Hematopoietic multipotent progenitor cell treated with erythropoietin and hydrocortisone succinate and interleukin-3 and kit ligand, for 17 days (in vitro differentiated cells): ENCODE data around the gene PHOX2B.

Source experiments
- DNase-seq: peaks from one replicate; pipeline ENCODE4 v3.0.0-alpha.2; 2015; ENCODE audit warnings: low spot score

The PHOX2B gene

DNA sequence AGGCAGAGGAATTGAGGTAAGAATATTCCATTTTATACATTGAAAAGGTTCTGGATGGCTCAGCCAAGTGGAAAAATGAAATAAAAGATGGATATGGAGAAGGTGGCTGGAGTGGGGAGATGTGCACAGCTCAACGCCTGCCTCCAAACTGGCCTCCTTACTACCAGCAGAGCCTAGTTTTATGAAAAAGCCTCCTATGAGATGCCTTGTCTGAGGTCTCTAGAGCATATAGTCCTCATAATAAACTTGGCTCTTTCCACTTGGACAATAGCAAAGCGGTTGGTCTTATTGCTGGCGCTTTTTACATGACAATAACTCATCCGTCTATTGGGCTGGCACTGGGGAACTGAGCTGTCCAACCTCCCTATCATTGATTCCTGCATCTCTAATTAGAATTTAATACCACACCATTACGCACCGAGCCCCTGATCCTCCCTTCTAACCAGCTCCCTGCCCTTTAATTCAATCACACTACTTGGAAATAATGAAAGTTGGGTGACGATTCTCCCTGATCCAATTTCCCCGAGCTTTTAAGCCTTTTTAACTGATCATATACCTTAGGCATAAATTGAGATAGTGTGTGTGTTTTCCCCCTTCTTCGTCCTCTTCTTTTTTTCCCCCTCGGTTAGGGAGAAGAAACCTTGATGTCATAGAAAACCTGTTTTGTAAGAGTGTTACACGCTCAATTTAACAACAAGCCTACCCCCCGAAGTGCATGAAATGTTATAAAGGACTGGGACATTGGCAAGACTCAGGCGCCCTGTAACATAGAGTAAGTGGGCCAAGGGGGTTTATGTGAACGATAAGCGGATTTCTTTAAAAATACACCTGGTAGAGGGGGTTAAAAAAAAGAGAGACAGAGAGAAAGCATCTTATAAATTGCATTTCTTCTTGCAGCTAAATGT is at the start of gene PHOX2B:
PHOX2B (minus strand) TSS at position 155 of the 905 bp plus-strand sequence; CDS start at position 40, 115 bp downstream.
- no peak for DNase-seq

DNA sequence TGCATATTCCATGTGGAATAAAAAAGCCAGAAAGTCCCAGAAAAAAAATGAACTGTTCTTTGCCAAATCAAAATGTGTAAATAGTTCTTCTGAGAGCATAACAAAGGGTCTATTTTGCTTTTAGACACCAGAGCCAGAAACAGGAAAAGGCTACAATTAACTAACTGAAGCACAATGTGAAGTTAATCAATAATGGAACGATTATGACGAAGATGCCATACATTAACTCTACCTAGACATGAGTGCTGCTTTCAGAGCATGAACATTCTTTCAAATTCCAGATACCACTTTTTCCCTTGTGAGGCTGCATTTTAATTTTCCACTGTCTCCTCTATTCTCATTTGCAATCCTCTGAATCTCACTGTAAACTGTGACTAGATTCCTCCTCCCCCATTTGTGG is 48.7 kb upstream of the PHOX2B start:
- no peak for DNase-seq

DNA sequence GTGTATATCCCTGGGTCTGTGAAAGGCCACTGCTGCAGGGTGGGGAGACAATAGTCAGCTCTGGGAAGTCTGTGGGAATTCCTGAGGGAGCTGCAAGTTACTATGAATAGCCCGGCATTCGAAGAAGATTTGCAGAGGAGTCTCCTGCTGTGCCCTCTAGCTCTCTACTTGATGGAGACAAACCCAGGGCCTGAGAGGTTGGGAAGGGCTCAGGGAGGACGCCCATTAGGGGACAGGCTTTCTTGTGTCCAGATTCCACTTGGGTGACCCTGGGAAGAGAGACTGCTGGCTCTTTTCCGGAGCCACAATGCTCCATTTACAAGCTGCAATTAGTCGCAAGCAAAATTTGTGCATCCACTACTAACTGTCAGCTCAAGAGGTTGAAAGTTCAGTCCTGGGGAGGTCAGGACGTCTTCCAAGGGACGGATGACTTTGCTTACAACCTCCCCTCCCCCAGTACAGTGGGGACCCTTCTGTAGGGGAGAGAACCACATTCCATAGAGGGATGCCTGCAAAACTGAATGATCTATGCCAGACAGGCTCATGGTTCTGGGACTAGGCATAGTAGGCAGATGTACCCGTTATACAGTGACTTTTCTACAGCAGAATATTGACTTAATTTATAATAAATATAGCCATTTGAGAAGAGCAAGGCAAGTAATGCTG is 48.2 kb upstream of the PHOX2B start:
- DNase-seq: no peak

DNA sequence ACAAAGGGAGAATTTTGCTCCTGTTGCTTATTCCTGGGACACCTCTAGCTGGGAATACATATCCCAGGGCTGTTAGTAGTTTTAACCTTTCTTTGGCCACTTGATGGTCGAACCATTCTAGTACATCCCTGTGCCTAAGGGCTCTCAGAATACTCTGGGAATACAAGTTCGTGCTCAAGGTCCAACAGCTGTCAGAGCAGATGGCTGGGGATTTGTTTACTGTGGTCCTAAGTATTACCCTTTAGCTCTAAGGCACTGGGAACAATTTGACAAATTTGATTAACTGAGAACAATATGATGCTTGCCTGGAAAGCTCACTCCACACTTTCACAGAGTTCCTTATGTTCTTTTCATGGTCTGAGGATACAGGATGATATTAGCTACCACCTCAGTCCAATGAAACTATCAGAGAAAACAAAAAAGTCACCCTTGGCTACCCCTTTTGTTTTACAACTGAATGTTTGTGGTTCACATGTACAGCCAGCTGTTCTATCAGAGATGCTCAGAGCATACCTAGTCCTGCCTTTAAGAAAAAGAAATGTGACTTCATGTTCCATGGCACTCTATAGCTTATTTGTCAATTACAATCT is 47.4 kb upstream of the PHOX2B start:
- DNase-seq: no peak

DNA sequence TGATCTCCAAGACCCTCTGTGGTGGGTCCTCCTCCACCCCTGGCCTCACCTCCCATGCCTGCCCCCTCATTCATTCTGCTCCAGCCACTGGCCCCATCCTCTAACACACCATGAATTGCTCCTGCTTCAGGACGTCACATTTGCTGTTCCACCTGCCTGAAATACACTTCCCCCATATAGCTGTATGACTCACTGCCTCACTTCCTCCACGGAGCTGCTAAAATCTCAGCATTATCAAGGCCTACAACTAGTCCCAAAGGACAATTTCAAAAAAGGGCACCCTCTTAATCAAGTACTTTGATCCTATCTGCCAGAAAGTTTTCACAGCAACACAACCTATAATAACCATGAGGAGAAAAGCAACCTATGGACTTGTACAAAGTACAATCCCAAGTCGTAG is 43.6 kb upstream of the PHOX2B start:
- no peak for DNase-seq

DNA sequence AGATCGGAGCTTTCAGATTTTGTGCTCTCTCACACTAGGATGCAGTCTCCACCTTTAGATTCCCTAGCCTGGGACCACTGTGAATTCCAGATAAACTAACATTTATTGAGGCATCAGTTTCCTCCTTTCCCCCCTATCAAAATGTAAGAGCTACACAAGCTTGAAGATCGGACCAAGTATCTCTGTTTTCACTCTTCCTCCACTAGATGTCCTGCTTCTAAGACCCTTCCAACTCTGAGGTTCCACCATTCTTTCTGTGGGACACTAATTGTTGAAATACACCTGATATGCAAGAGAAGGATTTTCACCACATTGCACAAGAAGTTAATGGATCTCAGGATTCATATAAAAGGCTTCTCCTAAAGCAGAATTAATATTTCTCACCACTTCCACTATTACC is 43.0 kb upstream of the PHOX2B start:
- no peak for DNase-seq

DNA sequence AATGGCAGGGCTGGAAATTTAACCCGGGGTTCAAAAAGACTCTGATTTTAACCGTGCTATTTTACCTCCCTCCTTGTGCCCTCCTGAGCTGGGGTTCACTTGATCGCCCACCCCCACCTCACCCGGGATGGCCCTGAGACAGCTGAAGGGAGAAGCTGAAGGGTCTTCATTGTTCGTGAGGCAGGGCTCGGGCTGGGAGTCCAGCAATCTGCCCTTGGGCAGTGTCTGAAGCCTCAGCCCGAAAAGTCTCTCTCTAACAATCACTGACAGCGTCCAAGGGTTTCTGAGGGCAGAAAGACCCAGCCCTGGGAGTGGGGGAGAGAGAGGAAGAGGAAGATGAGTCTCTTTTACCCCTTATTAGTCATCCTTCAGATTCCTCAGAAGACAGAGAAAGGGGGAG is 39.4 kb upstream of the PHOX2B start:
- DNase-seq: no peak

DNA sequence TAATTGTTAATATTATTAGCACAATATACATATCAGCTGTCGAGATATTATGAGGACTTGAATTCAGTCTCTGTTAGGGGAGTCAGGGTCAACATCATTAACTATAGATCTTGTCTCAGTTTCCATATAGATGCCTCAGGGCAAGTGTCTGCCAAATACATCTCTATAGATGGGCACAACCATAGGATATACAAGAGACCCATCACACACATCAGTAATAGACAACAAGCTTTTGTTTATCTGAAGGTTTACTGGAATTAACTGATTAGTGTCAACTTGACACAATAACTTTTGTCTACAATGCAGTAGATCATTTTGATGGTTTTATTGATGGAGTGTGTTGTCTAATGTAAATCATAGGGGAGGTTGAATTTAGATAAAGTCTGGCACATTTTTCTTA is 37.1 kb upstream of the PHOX2B start:
- no peak for DNase-seq

DNA sequence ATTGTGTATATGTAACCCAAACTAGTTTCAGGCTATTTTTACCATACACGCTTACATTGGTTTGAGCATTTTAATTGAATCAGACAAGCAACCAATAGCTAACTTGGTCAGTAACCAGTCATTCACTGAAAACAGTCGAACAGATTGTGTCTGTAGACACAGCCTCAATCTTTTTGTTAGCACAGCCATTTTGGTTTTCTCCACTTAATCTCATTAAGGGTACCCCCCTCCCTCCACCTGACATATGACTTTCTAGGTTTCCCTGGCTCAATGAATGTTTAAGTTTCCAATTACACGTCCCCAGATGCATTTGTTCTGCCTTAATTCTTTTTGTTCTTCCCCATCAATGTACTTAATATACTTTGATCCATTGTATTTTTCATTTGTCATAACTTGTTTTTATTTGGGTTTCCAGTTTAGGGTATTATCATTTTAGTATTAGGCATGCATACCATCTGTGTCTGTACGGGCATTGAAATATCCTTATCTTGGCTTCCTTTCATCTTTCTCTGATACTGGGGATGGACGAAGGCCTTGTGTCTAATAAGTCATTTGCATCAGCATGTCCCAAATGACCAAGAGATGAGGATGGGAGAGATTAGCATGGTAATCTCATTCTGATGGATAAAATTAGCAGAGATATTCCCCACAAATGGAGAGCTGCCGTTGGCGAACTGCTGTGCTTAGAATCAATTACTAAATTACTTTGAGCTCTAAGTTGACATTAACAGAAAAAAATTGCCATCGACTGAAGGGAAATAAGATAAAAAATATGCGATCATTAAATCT is 35.9 kb upstream of the PHOX2B start:
- no peak for DNase-seq

DNA sequence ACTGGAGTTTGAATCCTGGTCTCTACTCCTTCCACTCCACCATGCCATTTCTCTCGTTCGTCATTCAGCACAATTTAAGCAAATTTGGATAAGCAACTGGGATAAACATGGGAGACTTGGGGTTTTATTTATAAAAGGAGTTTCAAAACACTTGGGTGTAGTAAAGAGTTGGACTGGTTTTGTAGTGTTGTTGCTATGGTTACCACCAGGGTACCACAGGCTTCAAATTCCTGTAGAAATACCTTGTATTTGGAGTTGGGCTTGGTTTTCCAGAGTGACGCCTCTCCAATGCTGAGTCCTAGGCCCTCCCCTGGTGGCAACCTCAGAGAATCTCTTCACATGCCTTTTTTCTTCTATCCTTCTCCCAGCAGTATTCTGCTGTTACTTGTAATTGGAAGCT is 27.9 kb upstream of the PHOX2B start:
- no peak for DNase-seq

DNA sequence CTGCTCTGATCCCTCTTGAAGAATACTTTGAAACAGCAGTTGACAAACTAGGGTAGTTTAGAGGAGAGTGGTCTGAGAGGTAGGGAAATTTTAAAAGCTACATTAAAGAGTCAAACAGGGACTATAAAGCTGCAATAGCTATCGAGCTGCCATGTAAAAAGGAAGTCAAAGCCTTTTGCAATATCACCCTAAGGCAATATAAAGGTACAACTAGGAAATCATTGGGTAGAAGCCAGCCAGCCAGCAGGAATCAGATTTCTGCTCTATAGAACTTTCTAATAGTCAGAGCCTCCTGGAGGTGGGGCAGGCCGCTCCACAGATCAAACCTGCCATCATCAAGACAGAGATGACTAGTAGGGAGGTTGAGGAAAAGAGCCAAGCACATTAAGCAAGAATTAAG is 15.2 kb upstream of the PHOX2B start:
- DNase-seq: no peak

DNA sequence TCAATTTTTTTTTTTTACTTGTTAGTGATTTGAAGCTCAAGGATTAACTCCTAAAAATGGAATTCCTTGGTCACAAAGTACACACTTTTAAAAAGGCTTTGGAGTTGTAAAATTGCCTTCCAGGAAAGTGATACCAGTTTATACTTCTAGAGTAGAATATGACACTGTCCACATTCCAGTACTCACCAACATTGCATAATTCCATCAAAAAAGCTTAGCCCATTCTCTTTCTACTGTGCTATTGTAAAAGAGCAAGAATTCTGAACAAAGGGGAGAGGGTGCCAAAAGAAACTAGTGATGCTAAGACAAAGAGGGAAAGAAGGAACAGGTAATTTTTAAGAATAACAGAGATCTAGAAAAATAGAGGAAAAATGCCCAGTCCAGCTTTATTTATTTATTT is 10.4 kb upstream of the PHOX2B start:
- DNase-seq: no peak

DNA sequence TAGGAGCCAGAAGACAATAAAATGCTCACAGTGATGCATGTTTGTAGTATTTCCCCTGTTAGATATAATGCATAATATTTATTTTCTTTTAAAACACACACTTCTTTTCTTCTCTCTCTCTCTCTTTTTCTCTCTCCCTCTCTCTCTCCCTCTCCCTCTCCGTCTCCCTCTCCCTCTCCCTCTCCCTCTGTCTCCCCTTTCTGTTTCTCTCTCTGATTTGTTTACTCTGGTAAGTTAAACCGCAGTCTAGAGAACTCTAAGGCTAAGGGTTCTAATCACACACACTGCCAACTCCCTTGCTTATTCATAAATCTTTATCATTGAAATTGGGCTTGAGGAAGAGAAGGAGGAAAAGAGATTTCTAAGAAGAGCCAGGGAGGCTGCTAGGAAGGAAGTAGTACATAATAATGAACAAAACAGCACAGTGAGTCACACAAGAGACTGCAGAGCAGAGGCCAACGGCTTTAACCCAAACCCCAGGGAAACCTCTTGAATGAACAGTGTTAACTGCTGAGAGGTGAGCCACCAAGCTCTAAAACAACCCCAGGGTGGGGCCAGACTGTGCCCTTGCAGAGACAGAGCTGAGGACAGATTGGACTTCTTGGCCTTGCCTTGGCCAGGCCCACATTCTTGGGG is 9.1 kb upstream of the PHOX2B start:
- DNase-seq: no peak

DNA sequence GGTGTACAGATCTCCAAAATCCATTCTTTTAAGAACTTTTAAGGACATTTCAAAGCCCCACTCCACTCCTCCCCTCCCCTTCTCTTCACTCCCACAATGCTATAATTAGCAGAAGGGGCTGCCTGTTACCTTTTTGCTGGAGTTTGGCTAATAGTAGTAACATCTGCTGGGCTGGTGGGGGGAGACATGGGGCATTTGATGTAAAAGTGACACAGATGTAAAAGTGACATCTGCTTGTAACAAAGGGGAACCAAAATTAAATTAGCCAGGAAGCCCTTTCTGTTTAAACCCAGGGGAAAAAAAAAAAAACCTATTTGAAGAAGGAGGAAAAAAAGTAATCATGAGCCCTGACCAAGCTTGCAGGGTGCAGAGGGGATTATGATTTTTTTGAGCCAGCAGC is 5.4 kb upstream of the PHOX2B start:
- DNase-seq: no peak

DNA sequence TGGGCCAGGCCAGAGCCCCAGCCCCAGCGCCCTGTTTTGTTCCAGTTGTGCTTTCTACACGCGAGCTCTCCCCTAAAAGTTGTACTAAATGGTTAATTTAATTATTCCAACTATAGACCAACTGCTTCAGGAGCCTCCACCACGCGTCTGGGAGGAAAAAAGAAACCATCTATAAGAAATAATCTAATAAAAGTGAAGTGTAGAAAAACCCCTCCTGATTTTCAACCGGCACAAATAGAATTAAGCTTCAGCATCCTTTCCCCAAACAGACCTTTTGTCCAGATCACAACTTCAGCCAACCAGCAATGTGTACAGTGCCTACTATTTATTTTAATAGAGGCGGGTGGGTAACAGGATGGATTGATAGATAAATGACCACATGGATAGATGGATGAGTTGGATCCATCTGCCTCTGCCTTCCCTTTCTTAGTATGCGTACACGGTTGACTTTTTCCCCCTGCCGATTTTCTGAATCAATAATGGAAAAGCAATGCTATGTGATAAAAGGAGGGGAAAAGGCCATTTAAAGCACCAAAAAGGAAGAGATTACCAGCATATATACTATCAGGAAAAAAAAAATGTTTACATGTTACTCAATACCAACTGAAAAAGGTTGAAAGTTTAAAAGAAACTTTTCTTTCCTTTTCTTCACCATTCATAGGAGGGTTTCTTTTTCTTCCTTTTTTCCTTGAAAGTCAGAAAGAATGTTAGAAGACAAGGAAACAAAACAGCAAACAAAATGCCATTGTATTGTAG is 3.7 kb upstream of the PHOX2B start:
- no peak for DNase-seq

DNA sequence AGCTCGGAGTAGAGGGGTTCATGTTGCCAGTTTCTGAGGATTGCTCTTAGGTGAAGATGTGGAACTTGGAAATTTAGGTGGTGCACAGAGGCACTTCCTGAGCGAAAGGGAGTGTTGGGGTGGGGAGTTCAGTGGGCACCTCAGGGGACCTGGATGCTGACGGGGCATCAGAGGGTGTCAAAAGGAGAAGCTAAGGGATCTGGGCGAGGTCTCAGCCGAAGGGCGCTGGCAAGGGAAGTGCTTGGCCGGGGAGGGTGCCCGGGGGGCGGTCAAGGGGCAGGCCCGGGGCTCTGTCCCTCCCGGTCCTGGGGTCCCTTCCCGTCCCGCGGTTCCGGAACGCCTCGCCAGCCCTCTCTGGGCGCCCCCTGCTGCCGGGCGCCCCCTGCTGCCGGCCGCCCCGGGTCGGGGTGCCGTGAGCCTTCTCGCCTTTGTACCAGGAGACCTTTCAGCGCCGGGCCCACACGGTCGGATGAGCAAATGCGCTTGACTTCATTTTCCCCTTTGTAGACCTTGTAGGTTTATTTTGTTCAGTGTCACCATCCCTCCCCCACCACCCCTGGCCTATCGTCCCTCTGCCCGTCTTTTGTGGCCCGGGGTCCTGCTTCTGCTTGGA is 3.0 kb upstream of the PHOX2B start:
- DNase-seq: no peak

DNA sequence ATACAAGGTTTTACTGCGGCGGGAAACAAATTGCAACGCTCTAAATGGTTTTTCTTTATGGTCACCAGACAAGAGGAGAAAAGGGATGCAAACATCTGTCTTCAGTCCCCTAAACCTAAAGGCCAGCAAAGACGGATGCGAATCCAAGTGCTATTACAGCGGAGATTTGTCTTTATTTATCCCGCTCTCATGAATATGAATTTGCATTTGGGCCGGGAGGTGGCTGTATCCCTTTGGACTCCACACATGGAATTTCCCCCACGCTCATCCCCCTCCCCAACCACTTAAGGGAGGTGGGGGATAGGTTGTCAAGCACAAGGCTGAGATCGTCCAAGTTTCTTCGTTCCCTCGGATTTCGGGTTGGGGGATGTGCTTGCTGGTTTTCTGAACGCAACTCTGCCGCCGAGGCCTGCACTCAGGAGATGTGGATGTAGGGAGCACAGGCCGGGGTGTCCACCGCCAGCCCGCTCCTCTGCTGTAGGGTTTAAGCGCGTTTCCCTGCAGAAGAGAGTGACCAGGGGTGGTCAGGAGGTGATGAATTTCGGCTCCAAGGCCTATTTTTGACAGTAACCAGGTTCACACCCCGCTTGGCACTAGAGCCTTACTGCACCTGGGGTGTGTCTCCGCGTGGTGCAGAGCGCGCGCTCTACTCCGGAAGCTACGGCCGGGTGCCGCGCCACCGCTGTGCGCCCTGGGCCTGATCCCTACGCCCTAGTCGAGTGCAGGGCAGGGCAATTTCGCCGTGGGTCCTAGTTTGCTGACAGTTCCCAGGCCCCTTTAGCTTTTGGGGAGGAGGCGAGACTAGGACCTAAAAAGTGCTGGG is 2.3 kb upstream of the PHOX2B start:
- no peak for DNase-seq

DNA sequence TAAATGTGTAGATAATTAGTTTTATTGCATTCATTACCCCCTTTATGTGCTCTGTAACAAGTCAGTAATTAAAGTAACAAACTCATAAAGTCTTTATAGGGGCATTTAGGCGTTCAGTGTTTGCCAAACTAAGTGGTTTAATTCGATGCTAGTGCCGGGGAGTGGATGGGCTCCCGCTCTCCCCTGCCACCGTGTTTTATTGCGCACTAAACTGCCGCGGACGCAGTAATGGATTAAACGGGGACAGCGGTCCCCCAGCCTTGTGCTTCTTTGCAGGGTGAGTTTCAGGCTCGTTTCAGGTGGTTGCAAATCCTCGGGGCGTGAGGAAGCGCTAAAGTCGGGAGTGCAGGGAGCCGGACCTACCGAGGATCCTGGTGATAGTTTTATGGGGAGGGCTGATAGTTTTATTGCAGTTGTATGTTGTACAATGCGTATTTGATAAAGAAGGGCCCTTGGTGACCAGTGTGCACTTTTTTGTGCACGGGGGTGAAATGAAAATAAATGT is 1.6 kb upstream of the PHOX2B start:
- no peak for DNase-seq

DNA sequence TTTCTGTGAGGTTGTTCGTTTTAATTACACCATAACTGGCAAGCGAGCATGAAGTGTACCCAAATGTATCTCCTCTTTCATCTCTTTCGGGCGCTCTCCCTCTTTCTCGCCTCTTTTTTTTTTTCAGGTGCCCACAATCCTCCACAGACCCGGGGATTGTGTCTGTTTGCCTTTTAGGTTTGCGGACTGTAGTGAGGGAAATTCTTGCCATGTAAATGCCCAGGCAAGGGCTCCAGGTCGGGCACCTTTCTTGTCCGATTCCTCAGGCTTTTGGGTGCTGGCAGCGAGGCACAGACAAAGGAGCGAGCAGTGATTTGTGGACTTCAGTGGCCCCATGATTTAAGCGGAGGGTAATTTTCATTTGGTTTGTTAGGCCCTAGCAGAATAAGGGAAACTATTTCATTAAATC is 1.1 kb upstream of the PHOX2B start:
- DNase-seq: no peak
